Fibroblast of upper back skin (primary cell): ENCODE data around the gene PM20D1.
"Not testable (repeated sequence)": the region's sequence is repeated elsewhere in the genome, so short reads cannot be mapped to it uniquely, and the experiment has no call there.

Experiments used
- DNase-seq: peaks from one replicate; pipeline ENCODE4 v3.0.0-alpha.2; 2013

Gene PM20D1, protein sequence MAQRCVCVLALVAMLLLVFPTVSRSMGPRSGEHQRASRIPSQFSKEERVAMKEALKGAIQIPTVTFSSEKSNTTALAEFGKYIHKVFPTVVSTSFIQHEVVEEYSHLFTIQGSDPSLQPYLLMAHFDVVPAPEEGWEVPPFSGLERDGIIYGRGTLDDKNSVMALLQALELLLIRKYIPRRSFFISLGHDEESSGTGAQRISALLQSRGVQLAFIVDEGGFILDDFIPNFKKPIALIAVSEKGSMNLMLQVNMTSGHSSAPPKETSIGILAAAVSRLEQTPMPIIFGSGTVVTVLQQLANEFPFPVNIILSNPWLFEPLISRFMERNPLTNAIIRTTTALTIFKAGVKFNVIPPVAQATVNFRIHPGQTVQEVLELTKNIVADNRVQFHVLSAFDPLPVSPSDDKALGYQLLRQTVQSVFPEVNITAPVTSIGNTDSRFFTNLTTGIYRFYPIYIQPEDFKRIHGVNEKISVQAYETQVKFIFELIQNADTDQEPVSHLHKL

DNA sequence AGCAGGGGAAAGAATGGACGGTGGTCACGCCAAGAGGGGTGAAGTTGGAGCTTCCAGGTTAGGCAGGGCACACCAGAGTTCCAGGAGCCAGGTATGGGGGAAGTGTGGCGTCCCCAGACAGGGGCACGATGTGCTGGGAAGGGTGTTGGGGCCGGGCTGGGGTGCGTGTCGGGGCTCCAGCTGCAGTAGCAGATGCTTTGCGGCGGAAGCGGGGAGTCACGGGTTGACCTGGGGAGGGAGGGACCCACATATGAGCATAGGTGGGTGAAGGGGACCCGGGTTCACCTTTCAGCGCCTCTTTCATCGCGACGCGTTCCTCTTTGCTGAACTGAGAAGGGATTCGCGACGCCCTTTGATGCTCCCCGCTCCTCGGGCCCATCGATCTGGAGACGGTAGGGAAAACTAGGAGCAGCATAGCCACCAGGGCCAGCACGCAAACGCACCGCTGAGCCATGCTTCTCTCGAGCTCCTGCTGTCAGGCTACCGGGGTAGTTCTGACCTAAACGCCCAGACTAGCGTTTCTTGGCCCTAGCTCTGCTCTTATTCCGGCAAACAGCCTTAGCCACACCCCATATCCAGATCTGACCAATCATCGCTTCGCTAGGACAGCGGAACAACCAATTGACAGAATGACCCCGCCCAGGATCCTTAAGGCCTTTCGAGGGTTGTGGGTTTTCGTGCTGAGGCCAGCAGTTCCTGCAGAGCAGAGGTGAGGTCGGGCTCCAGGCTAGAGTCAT is at the start of gene PM20D1:
TSS of gene PM20D1 (minus strand) at position 514 of the 737 bp plus-strand sequence. CDS start at position 454, 60 bp downstream.
- DNase-seq: peak; percentile 23

DNA sequence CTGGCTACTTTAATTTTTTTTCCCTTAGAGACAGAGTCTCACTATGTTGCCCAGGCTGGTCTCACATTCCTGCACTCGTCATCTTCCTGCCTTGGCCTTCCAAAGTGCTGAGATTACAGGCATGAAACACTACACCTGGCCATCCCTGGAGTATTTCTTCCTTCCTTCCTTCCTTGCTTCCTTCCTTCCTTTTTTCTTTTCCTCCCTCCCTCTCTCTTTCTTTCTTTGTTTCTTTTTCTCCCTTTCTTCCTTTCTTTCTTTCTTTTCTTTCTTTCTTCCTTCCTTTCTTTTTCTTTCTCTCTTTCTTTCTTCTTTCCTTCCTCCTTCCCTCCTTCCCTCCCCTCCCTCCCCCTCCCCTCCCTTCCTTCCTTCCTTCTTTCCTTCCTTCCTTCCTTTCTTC is 46.4 kb upstream of the PM20D1 start:
- no peak for DNase-seq

DNA sequence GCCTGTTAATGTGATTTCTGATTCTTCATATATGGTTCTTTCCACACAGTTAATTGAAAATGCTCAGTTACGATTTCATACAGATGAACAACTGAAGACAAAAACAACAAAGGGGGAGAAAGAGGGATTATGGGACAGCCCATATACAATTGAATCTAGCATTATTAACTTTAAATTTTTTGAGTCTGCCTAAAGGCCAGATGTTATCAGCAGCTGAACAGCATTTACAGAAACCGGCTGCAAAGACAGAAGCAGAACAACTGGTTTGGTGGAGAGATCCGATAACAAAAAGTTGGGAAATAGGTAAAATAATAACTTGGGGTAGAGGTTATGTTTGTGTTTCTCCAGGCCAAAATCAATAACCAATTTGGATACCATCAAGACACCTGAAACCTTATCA is 44.2 kb upstream of the PM20D1 start:
- not testable (repeated sequence) for DNase-seq

DNA sequence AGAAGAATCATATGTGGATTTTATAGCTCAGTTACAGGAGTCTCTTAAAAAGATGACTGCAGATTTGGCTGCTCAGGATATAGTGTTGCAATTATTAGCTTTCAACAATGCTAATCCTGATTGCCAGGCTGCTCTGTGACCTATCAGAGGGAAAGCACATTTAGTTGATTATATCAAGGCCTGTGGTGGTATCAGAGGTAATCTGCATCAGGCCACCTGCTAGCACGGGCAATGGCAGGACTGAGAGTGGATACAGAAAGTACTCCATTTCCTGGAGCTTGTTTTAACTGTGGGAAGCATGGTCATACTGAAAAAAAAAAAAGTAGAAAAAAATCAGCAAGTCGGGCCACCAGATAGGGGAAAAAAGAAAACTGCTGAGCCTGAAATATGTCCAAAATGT is 42.2 kb upstream of the PM20D1 start:
- not testable (repeated sequence) for DNase-seq

GRCh38 chr1:205891481-205891880 is 41.5 kb upstream of the PM20D1 start:
- DNase-seq: peak; percentile 60

DNA sequence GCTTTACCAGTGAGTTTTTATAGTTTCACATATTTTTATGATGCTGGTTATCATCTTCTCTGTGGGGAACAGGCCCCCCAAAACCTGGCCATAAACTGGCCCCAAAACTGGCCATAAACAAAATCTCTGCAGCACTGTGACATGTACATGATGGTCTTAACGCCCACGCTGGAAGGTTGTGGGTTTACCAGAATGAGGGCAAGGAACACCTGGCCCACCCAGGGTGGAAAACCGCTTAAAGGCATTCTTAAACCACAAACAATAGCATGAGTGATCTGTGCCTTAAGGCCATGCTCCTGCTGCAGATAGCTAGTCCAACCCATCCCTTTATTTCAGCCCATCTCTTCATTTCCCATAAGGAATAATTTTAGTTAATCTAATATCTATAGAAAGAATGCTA is 40.7 kb upstream of the PM20D1 start:
- DNase-seq: not testable (repeated sequence)

- DNase-seq: peak; percentile 93
Measured at GRCh38 chr1:205889706-205890105, 39.8 kb upstream of the PM20D1 start.

DNA sequence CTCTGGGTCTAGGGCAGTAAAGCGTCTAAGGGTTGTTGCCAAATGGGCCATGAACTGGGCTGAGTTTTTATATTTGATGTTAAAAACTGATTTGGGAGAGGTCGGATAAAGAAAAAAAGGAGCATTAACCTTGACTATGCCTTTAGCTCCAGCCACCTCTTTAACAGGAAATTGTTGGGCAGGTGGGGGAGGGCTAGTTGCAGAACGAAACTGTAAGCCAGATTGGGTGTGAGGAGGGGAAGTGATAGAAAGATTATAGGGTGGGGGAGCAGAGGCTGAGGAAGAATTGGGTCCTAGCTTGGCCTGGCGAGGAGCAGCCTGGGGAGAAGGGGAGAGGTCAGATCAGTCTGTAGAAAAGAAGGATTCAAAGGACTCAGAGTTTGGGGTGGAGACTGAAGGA is 39.1 kb upstream of the PM20D1 start:
- not testable (repeated sequence) for DNase-seq

- no peak for DNase-seq
Measured at GRCh38 chr1:205883792-205884191, 33.9 kb upstream of the PM20D1 start.

DNA sequence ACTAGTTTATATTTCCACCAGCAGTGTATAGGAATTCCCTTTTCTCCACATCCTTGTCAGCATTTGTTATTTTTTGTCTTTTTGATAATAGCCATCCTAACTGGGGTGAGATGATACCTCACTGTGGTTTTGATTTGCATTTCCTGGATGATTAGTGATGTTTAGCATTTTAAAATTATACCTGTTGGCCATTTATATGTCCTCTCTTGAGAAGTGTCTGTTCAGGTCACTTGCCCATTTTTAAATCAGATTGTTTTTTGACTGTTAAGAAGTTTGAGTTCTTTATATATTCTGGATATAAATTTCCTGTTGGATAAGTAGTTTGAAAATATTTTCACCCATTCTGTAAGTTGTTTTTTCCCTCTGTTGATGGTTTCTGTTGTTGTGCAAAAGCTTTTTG is 31.0 kb upstream of the PM20D1 start:
- no peak for DNase-seq

GRCh38 chr1:205879974-205880373 is 30.0 kb upstream of the PM20D1 start:
- DNase-seq: no peak

DNA sequence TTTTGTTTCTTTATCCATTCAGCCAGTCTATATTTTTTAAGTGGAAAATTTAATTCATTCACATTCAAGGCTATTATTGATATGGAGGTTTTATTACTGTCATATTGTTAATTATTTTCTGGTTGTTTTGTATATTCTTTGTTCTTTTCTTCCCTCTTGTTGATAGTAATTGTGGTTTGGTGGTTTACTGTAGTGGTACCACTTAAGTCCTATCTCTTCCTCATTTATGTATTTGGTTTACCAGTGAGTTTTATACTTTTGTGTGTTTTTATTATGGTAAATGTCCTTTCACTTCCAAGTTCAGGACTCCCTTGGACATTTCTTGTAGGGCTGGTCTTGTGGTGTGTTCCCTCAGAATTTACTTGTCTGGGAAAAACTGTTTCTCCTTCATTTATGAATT is 28.1 kb upstream of the PM20D1 start:
- DNase-seq: no peak

- DNase-seq: not testable (repeated sequence)
Measured at GRCh38 chr1:205873148-205873547, 23.2 kb upstream of the PM20D1 start.

GRCh38 chr1:205870236-205870635 is 20.3 kb upstream of the PM20D1 start:
- no peak for DNase-seq

DNA sequence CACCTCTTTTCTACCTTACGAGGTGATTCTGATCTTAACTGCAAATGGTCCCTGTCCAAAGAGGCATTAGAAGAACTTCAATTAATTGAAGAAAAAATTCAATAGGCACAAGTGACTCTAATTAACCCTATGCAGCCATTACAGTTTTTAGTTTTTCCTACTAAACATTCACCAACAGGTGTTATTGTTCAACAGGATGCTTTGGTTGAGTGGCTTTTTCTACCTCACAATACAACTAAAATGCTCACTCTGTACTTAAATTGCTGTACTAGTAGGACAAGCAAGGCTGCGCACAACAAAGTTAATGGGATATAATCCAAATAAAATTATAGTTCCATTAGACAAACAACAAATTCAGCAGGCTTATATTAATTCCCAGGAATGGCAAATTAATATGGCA is 11.6 kb upstream of the PM20D1 start:
- DNase-seq: no peak

GRCh38 chr1:205858141-205858961 is 8.4 kb upstream of the PM20D1 start:
- no peak for DNase-seq

DNA sequence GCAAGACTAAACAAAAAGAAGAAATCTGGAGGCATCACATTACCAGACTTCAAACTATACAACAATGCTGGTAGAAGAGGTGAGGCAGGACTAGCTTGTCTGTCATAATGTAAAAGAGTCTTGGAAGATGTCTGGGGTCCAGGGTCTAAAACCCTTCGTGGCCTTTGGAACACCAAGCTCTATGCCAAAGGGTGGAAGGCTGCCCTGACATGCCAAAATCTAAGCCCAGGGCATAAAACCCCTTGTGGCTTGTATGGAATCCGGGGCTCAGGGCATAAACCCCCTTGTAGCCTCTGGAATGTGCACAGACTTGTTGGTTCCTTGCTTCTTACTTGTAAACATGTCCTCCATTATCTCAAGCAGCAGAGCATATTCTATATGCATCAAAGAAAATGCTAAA is 7.6 kb upstream of the PM20D1 start:
- not testable (repeated sequence) for DNase-seq

- no peak for DNase-seq
Measured at GRCh38 chr1:205856433-205856832, 6.5 kb upstream of the PM20D1 start.

- no peak for DNase-seq
Measured at GRCh38 chr1:205852969-205853368, 3.0 kb upstream of the PM20D1 start.

DNA sequence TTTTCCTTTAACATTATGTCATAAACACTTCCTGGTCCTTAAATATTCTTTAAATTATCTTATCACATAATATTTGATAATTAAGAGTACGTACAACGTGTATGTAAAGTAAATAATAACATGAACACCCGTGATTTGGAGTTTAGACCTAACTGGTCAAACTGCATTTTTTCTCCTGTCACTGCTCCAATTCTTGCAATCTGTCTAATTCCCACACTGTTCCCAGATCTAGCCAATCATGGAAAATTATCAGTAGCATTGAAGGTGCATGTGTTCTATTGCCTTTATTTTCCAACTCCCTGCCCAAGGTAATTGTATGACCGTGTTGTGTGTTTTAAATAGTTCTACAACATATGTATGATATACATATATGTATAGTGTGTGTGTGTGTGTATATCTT is 2.1 kb upstream of the PM20D1 start:
- no peak for DNase-seq

GRCh38 chr1:205843036-205843859 is 6.7 kb downstream of the PM20D1 start:
- DNase-seq: no peak

DNA sequence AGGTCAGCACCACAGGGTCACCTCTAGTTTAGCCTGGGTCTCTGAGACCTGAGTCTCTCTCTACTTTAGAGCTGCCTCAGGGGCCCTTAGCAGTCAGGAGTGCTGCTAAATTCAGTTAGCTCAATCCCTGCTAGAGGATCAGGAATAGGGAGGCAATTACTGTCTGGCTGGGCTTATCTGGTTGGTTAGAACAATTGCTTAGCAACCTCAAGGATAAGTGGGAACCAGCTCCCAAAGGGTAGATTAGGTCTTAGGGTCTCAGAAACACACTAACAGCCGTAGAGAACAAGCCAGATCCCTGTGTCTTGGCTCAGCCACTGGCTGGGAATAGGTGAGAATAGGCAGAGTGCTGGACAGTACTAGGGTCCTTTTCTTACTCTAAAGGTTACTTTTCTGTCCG is 7.7 kb downstream of the PM20D1 start:
- no peak for DNase-seq
